Erythroblast (primary cell): ENCODE measurements around the gene AIG1.

Source experiments
- GATA1 ChIP-seq: IDR thresholded peaks from 2 replicates; pipeline ENCODE4 v1.6.1; 2011; ENCODE audit warnings: low read depth, mild to moderate bottlenecking, control low read depth, low read length, moderate library complexity
- POLR2A ChIP-seq: IDR thresholded peaks from 2 replicates; pipeline ENCODE4 v1.6.1; 2011; ENCODE audit warnings: mild to moderate bottlenecking, low read length

GRCh38 chr6:143176090-143177021, 115.7 kb downstream of the AIG1 start:
- TF ChIP-seq POLR2A (no peak), GATA1 (no peak)
